Suprapubic skin (tissue), 4 donors: ENCODE results near the gene HOXA4. TPM values are rescaled to one million over a fixed set of nuclear protein-coding genes. Genes with fewer than 3 reads are reported as not detected.

ENCODE experiments used
- DNase-seq, 2 donors: peaks; one replicate each; pipeline ENCODE4 v3.0.0-alpha.2; 2019; ENCODE audit warnings: low spot score in 2 of 2
- H3K27ac ChIP-seq: fragments of 200-600 bp; sonication (generic); one replicate; pipeline ENCODE4 v1.5.1; 2019
- H3K27me3 ChIP-seq: fragments of 200-600 bp; sonication (generic); one replicate; pipeline ENCODE4 v1.5.1; 2019
- H3K36me3 ChIP-seq: fragments of 200-600 bp; sonication (generic); one replicate; pipeline ENCODE4 v1.5.1; 2019
- H3K4me1 ChIP-seq: fragments of 200-600 bp; sonication (generic); one replicate; pipeline ENCODE4 v1.5.1; 2019
- H3K4me3 ChIP-seq: fragments of 200-600 bp; sonication (generic); one replicate; pipeline ENCODE4 v1.5.1; 2019; ENCODE audit warnings: mild to moderate bottlenecking
- H3K9me3 ChIP-seq: fragments of 200-600 bp; sonication (generic); one replicate; pipeline ENCODE4 v1.5.1; 2019
- EP300 ChIP-seq: sonication (generic); formaldehyde crosslinking; IDR thresholded peaks from one replicate; pipeline ENCODE4 v1.6.1; 2017; ENCODE audit warnings: antibody characterized with exemption
- POLR2A ChIP-seq, 2 donors: fragments of 450-650 bp; IDR thresholded peaks; one replicate each; pipeline ENCODE4 v1.6.1; 2017; ENCODE audit warnings: antibody characterized with exemption in 2 of 2, mild to moderate bottlenecking in 2 of 2, moderate library complexity in 2 of 2
- POLR2AphosphoS5 ChIP-seq, 3 donors: sonication (generic); formaldehyde crosslinking; IDR thresholded peaks; one replicate each; pipeline ENCODE4 v1.6.1; 2017; ENCODE audit warnings: antibody characterized with exemption in 3 of 3
- WGBS: methylation state at CpG from one replicate; pipeline ENCODE4 v1.1.5; 2018; 5-methylcytosine and 5-hydroxymethylcytosine counted together
- total RNA-seq, 4 donors: library from RNA; depleted of rRNA; stranded (reverse); fragments of >200 nt; gene quantifications; one replicate each; pipeline ENCODE4 v1.1.0, GENCODE V29; 2016
- TF ChIP-seq, protein P1 (sequence below), 2 donors: fragments of 200-600 bp in 1 of 2; fragments of 450-650 bp in 1 of 2; sonication (generic) in 1 of 2; IDR thresholded peaks; one replicate each; pipeline ENCODE4 v1.5.1; 2016 to 2019; ENCODE audit warnings: antibody characterized with exemption in 2 of 2, mild to moderate bottlenecking in 1 of 2, moderate library complexity in 1 of 2

Gene HOXA4
- total RNA-seq, 4 donors from 2014 or later: 1.8 to 4.7 (median 2.5) TPM

DNA sequence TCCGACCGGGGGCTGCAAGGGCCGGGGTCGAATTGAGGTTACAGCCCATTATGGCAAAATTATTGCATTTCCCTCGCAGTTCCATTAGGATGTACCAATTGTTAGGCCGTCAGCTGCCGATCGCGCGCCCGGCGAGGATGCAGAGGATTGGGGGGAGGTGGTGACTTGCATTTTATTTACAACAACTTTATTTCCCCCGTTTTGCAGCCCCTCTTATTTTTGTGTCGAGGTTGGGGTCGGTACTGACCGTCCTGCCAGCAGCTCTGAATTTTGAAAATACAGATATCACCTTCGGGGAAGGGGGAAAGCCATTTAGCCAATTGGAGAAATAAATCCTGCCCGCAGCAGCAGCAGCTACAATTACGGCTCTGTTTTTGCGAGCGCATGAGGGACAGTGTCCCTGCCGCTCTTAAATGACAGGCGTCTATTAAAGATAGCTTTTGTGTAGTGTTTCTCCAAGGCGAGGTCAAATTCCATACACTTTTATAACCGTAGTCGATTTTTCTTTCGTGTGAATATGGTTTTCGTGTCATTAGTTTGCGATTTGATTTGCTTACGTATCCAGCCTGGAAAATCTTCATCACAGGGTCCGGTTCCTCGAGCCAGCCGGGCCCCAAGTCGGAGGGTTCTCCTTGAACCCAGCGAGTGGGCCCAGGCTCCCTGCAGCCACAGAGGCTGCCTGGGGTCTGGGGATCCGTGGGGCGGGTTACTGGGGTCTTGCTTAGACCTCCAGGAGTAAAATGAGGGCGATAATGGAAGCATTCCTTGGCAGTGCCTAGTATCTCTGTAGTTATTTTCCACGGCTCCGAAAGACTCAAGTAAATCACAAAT is 13.6 kb upstream of the HOXA4 start:
- peaks cover 16% of the 10 kb centered on the region for H3K36me3 ChIP-seq
- no peaks in the 10 kb centered on the region for H3K9me3 ChIP-seq
- peaks cover 4% of the 10 kb centered on the region for H3K27me3 ChIP-seq
- peak overlapping the region; percentile 97 for H3K27ac ChIP-seq
- H3K4me3 ChIP-seq: peak overlapping the region; percentile 53
- peaks cover 45% of the 10 kb centered on the region for H3K4me1 ChIP-seq
- DNase-seq: peak in 1 of 2 donors; percentile 77
- TF ChIP-seq EP300 (no peak), POLR2AphosphoS5 (IDR thresholded peaks at IDR 0.05) (no peak), POLR2A (IDR thresholded peaks at IDR 0.05) (no peak)
- TF ChIP-seq, protein P1, sequence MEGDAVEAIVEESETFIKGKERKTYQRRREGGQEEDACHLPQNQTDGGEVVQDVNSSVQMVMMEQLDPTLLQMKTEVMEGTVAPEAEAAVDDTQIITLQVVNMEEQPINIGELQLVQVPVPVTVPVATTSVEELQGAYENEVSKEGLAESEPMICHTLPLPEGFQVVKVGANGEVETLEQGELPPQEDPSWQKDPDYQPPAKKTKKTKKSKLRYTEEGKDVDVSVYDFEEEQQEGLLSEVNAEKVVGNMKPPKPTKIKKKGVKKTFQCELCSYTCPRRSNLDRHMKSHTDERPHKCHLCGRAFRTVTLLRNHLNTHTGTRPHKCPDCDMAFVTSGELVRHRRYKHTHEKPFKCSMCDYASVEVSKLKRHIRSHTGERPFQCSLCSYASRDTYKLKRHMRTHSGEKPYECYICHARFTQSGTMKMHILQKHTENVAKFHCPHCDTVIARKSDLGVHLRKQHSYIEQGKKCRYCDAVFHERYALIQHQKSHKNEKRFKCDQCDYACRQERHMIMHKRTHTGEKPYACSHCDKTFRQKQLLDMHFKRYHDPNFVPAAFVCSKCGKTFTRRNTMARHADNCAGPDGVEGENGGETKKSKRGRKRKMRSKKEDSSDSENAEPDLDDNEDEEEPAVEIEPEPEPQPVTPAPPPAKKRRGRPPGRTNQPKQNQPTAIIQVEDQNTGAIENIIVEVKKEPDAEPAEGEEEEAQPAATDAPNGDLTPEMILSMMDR (IDR thresholded peaks at IDR 0.05): peak in 1 of 2 donors; percentile 56
- WGBS: 74% methylated on average over 40 of the region's 40 CpGs

DNA sequence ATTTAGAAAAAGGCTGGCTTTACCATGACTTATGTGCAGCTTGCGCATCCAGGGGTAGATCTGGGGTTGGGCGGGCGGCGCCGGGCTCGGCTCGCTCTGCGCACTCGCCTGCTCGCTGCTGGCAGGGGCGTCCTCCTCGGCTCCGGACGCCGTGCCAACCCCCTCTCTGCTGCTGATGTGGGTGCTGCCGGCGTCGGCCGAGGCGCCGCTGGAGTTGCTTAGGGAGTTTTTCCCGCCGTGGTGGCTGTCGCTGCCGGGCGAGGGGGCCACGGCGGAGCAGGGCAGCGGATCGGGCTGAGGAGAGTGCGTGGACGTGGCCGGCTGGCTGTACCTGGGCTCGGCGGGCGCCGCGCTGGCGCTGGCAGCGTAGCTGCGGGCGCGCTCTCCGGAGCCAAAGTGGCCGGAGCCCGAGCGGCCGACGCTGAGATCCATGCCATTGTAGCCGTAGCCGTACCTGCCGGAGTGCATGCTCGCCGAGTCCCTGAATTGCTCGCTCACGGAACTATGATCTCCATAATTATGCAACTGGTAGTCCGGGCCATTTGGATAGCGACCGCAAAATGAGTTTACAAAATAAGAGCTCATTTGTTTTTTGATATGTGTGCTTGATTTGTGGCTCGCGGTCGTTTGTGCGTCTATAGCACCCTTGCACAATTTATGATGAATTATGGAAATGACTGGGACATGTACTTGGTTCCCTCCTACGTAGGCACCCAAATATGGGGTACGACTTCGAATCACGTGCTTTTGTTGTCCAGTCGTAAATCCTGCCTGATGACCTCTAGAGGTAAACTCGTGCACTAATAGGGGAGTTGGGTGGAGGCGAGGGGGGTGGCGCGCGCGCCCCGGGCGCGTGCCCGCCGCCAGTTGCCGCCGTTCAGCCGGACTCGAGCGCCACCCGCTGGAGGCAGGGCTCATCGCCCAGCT is 12.7 kb upstream of the HOXA4 start, which contains the start of gene HOXA5:
Gene HOXA5 (minus strand): TSS at position 659 of the 927 bp plus-strand sequence. CDS start 74 bp downstream, at position 585.
- peak; percentile 71 to 80 for DNase-seq
- whole genome bisulfite sequencing: 63% methylated on average over 48 of the region's 86 CpGs
- no peaks in the 10 kb centered on the region for H3K9me3 ChIP-seq
- TF ChIP-seq, protein P1 (IDR thresholded peaks at IDR 0.05): peak in 1 of 2 donors; percentile 78
- TF ChIP-seq EP300 (no peak), POLR2A (IDR thresholded peaks at IDR 0.05) (no peak), POLR2AphosphoS5 (IDR thresholded peaks at IDR 0.05) (peak in 2 of 3 donors; percentile 7 to 73)
- no peaks in the 10 kb centered on the region for H3K27me3 ChIP-seq
- H3K4me1 ChIP-seq: peaks cover 39% of the 10 kb centered on the region
- peak within 1 kb of the TSS; percentile 53 for H3K4me3 ChIP-seq
- peak within 1 kb of the TSS; percentile 97 for H3K27ac ChIP-seq
- H3K36me3 ChIP-seq: peaks cover 16% of the 10 kb centered on the region

DNA sequence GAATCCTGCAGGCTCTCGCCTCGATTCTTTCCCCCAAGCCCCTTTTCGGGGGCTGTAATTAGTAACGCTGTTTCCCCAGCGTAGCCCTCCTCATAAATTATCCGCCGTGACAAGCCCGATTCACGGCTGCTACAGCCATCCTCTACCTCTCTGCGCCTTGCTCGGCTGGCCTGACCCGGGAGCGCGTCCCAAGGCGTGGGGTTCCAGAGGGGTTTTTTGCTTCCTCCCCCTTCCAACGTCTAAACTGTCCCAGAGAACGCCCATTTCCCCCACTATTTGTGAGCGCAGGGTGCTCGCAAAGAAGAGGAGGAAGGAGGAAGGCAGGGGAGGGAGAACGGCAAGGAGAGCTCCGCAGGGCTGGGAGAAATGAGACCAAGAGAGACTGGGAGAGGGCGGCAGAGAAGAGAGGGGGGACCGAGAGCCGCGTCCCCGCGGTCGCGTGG is 12.0 kb upstream of the HOXA4 start:
- peaks cover 16% of the 10 kb centered on the region for H3K36me3 ChIP-seq
- TF ChIP-seq POLR2A (IDR thresholded peaks at IDR 0.05) (no peak), EP300 (no peak), POLR2AphosphoS5 (IDR thresholded peaks at IDR 0.05) (no peak)
- TF ChIP-seq, protein P1 (IDR thresholded peaks at IDR 0.05): no peak
- H3K4me1 ChIP-seq: peaks cover 36% of the 10 kb centered on the region
- H3K27me3 ChIP-seq: no peaks in the 10 kb centered on the region
- DNase-seq: peak in 1 of 2 donors; percentile 74
- H3K4me3 ChIP-seq: peak overlapping the region; percentile 53
- 60% methylated on average over 29 of the region's 29 CpGs for WGBS
- peak overlapping the region; percentile 88 for H3K27ac ChIP-seq
- H3K9me3 ChIP-seq: no peaks in the 10 kb centered on the region

DNA sequence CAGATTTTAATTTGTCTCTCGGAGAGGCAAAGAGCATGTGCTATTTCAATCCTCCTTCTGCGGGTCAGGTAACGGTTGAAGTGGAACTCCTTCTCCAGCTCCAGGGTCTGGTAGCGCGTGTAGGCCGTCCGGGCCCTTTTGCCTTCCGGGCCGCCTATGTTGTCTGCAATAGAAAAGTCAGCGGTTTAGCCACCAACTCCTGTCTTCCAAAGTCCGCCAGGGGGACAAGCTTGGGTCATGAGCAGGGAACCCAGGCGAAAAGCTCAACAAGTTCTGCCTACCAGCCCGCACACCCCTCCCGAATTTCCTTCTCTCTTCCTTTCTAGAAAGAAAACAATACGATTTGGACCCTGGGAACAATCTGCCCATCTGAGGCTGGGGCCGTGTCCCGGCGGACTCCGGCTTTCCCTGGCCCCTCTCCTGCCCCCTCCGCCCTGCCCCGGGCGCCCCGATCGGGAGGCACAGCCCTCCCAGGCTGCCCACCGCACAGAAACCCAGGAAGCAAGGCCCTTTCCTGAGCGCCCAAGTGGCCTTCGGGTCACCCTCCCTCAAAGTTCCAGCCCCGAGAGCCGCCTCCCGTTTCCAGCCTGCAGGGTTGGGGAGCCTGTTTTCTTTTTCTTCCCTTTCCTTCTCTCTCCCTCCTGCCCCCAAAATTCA is 11.5 kb upstream of the HOXA4 start:
- Histone ChIP-seq H3K27me3 (no peaks in the 10 kb centered on the region), H3K9me3 (no peaks in the 10 kb centered on the region), H3K4me3 (peak overlapping the region; percentile 53), H3K36me3 (peaks cover 16% of the 10 kb centered on the region), H3K27ac (peak overlapping the region; percentile 88), H3K4me1 (peaks cover 36% of the 10 kb centered on the region)
- 73% methylated on average over 30 of the region's 30 CpGs for WGBS
- no peak for TF ChIP-seq POLR2A (IDR thresholded peaks at IDR 0.05)
- TF ChIP-seq EP300: no peak
- TF ChIP-seq, protein P1 (IDR thresholded peaks at IDR 0.05): no peak
- TF ChIP-seq POLR2AphosphoS5 (IDR thresholded peaks at IDR 0.05): no peak
- DNase-seq: peak in 1 of 2 donors; percentile 74
